Fibroblast of lung (primary cell): ENCODE results near the gene JAKMIP1.

Experiments
- CTCF ChIP-seq, 2 donors: IDR thresholded peaks in 1 of 2; conservative IDR thresholded peaks in 1 of 2; 1 replicate in 1 of 2; 2 replicates in 1 of 2; pipeline ENCODE4 v1.5.1; 2011 to 2012; ENCODE audit warnings: low read length in 2 of 2, control low read depth in 1 of 2, inconsistent platforms in 1 of 2, low read depth in 1 of 2, mild to moderate bottlenecking in 1 of 2
- EZH2 ChIP-seq: IDR thresholded peaks from 2 replicates; pipeline ENCODE4 v1.5.1; 2012; ENCODE audit warnings: low read length, control low read depth, mild to moderate bottlenecking; ENCODE audit errors: missing control alignments

DNA sequence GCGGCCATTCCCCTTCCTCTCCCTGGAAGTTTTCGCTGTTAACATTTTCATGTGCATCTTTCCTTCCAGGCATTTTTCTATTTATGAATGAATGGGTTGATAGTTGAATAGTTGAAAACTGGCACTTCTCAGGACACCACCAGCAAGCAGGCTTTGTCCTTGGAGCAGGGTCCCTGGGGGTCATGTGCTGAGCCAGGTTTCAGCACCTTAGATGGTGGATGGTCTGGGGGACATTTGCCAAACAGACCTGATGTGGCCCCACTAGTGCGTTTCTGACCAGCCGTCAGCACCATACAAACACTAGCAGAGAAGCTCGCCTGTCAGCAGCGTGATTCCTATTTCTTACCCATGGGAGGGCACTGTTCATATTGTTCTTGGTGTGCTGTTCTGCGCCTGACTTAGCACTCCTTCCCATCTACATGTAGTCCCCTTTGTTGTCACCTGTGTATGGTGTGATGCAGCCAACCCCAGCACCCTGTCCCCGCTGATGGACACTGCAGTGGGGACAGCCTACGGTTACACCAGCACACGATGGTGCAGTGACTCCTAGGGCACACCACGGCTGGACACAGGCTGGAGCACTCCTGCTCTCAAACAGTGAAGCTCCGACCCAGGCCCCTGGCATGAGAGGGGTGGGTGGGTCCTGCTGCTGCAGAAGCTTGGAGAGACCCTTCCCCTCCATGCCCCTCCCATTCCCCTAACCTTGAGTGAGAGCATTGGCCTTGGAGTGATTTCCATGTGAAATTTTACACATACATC is 42.1 kb upstream of the JAKMIP1 start:
- no peak for TF ChIP-seq EZH2
- no peak for TF ChIP-seq CTCF (conservative IDR thresholded peaks at IDR 0.05 in 1 of 2, IDR thresholded peaks at IDR 0.05 in 1 of 2; ENCODE audit: low read depth in 1 of 2, low read length in 2 of 2)
